Activated naive CD4-positive, alpha-beta T cell treated with anti-CD3 and anti-CD28 coated beads, Interleukin-2, amount 50 U/mL, for 72 hours (primary cell): ENCODE measurements around the gene CAMTA1. TPM values are rescaled to one million over a fixed set of nuclear protein-coding genes. Genes with fewer than 3 reads are reported as not detected.

Source experiments
- ATAC-seq, 2 donors: fragments of 150-1000 bp; cut with Tn5 transposase; 2 replicates each; pipeline ENCODE4 v1.10.0; 2021; ENCODE audit warnings: mild to moderate bottlenecking in 2 of 2, moderate library complexity in 2 of 2
- DNase-seq, 2 donors: peaks; one replicate each; pipeline ENCODE4 v3.0.0; 2021 to 2022; ENCODE audit warnings: low spot score in 2 of 2
- H3K27ac Mint-ChIP-seq, 2 donors: one replicate each; pipeline ENCODE4 v1.8.0; 2022; ENCODE audit warnings: mild to moderate bottlenecking in 2 of 2, mixed read lengths in 2 of 2
- H3K36me3 Mint-ChIP-seq, 2 donors: one replicate each; pipeline ENCODE4 v1.8.0; 2022; ENCODE audit warnings: mixed read lengths in 2 of 2
- H3K9me3 Mint-ChIP-seq, 2 donors: one replicate each; pipeline ENCODE4 v1.8.0; 2022; ENCODE audit warnings: mixed read lengths in 2 of 2
- total RNA-seq, 2 donors: library from RNA; stranded (reverse); gene quantifications; one replicate each; pipeline ENCODE4 v1.2.3, GENCODE V29; 2022

CAMTA1 gene
- total RNA-seq, 2 donors from 2014 or later, result 50.4 to 76.4 TPM

- no peak for ATAC-seq
- no peak for DNase-seq
- H3K36me3 Mint-ChIP-seq, result no peaks in the 10 kb centered on the region
These were observed 604.1 kb downstream of the CAMTA1 start for GRCh38 chr1:7389201-7389905.

GRCh38 chr1:7389906-7390603 is 604.8 kb downstream of the CAMTA1 start:
- no peak overlapping the region for H3K27ac Mint-ChIP-seq
- no peaks in the 10 kb centered on the region for H3K36me3 Mint-ChIP-seq
- DNase-seq (no peak), ATAC-seq (no peak)
- no peaks in the 10 kb centered on the region for H3K9me3 Mint-ChIP-seq

More at GRCh38 chr1:7389201-7389905, 604.1 kb downstream of the CAMTA1 start:
- Mint-ChIP-seq H3K27ac (no peak overlapping the region), H3K9me3 (no peaks in the 10 kb centered on the region)

GRCh38 chr1:7390604-7391000 is 605.3 kb downstream of the CAMTA1 start:
- no peak for DNase-seq
- H3K36me3 Mint-ChIP-seq, result no peaks in the 10 kb centered on the region
- H3K9me3 Mint-ChIP-seq, result peaks cover 0 to 5% of the 10 kb centered on the region in 2 donors
- H3K27ac Mint-ChIP-seq, result no peak overlapping the region
- no peak for ATAC-seq

GRCh38 chr1:7393136-7393535 is 607.9 kb downstream of the CAMTA1 start:
- Mint-ChIP-seq H3K9me3 (peaks cover 5 to 13% of the 10 kb centered on the region in 2 donors), H3K36me3 (peaks cover 0 to 7% of the 10 kb centered on the region in 2 donors), H3K27ac (no peak overlapping the region)
- DNase-seq, result no peak
- no peak for ATAC-seq

GRCh38 chr1:7395251-7395650 is 610.0 kb downstream of the CAMTA1 start:
- DNase-seq (no peak), ATAC-seq (no peak)
- H3K9me3 Mint-ChIP-seq, result peaks cover 6 to 18% of the 10 kb centered on the region in 2 donors
- no peak overlapping the region for H3K27ac Mint-ChIP-seq
- H3K36me3 Mint-ChIP-seq, result peaks cover 0 to 7% of the 10 kb centered on the region in 2 donors

- Mint-ChIP-seq H3K27ac (no peak overlapping the region), H3K9me3 (peaks cover 9 to 22% of the 10 kb centered on the region in 2 donors), H3K36me3 (peaks cover 0 to 7% of the 10 kb centered on the region in 2 donors)
- DNase-seq (no peak), ATAC-seq (no peak)
These were observed 613.7 kb downstream of the CAMTA1 start for GRCh38 chr1:7398982-7399381.

GRCh38 chr1:7399514-7400125 is 614.4 kb downstream of the CAMTA1 start:
- ATAC-seq, result no peak
- H3K27ac Mint-ChIP-seq, result no peak overlapping the region

GRCh38 chr1:7400566-7400965 is 615.3 kb downstream of the CAMTA1 start:
- H3K27ac Mint-ChIP-seq, result no peak overlapping the region
- H3K36me3 Mint-ChIP-seq, result peaks cover 0 to 7% of the 10 kb centered on the region in 2 donors
- ATAC-seq, result no peak
- DNase-seq, result no peak
- H3K9me3 Mint-ChIP-seq, result peaks cover 9 to 18% of the 10 kb centered on the region in 2 donors

More at GRCh38 chr1:7399514-7400125, 614.4 kb downstream of the CAMTA1 start:
- DNase-seq, result no peak
- Mint-ChIP-seq H3K36me3 (peaks cover 0 to 7% of the 10 kb centered on the region in 2 donors), H3K9me3 (peaks cover 9 to 22% of the 10 kb centered on the region in 2 donors)

GRCh38 chr1:7401814-7402547 is 616.7 kb downstream of the CAMTA1 start:
- Mint-ChIP-seq H3K36me3 (no peaks in the 10 kb centered on the region), H3K27ac (no peak overlapping the region), H3K9me3 (peaks cover 9 to 15% of the 10 kb centered on the region in 2 donors)
- DNase-seq (no peak), ATAC-seq (peak in 1 of 2 donors; percentile 37)

- Mint-ChIP-seq H3K36me3 (no peaks in the 10 kb centered on the region), H3K27ac (no peak overlapping the region), H3K9me3 (peaks cover 5 to 10% of the 10 kb centered on the region in 2 donors)
- ATAC-seq (no peak), DNase-seq (no peak)
These were observed 617.2 kb downstream of the CAMTA1 start for GRCh38 chr1:7402548-7402850.

- ATAC-seq, result peak; percentile 47 to 77
- Mint-ChIP-seq H3K9me3 (peaks cover 4 to 9% of the 10 kb centered on the region in 2 donors), H3K27ac (no peak overlapping the region), H3K36me3 (no peaks in the 10 kb centered on the region)
- DNase-seq, result no peak
These were observed 618.2 kb downstream of the CAMTA1 start for GRCh38 chr1:7403265-7404045.

GRCh38 chr1:7404046-7404742 is 618.9 kb downstream of the CAMTA1 start:
- DNase-seq (no peak), ATAC-seq (no peak)
- no peaks in the 10 kb centered on the region for H3K36me3 Mint-ChIP-seq
- no peak overlapping the region for H3K27ac Mint-ChIP-seq
- peaks cover 4 to 9% of the 10 kb centered on the region in 2 donors for H3K9me3 Mint-ChIP-seq

- no peak for DNase-seq
- H3K9me3 Mint-ChIP-seq, result no peaks in the 10 kb centered on the region
- H3K27ac Mint-ChIP-seq, result no peak overlapping the region
- no peak for ATAC-seq
- no peaks in the 10 kb centered on the region for H3K36me3 Mint-ChIP-seq
These were observed 620.7 kb downstream of the CAMTA1 start for GRCh38 chr1:7405844-7406500.

- no peak for DNase-seq
- ATAC-seq, result no peak
- no peaks in the 10 kb centered on the region for H3K9me3 Mint-ChIP-seq
- no peaks in the 10 kb centered on the region for H3K36me3 Mint-ChIP-seq
- no peak overlapping the region for H3K27ac Mint-ChIP-seq
These were observed 621.6 kb downstream of the CAMTA1 start for GRCh38 chr1:7406641-7407543.
